DMS53 (cell line): ENCODE results near the gene TROAP.
A peak's percentile ranks its signal among the peaks of the same experiment; 100 is the strongest.
"Not testable (repeated sequence)": the region's sequence is repeated elsewhere in the genome, so short reads cannot be mapped to it uniquely, and the experiment has no call there.

ENCODE experiments used
- DNase-seq: peaks from one replicate; lab custom pipeline; 2025; lab: John Stamatoyannopoulos, UW

TROAP gene, protein sequence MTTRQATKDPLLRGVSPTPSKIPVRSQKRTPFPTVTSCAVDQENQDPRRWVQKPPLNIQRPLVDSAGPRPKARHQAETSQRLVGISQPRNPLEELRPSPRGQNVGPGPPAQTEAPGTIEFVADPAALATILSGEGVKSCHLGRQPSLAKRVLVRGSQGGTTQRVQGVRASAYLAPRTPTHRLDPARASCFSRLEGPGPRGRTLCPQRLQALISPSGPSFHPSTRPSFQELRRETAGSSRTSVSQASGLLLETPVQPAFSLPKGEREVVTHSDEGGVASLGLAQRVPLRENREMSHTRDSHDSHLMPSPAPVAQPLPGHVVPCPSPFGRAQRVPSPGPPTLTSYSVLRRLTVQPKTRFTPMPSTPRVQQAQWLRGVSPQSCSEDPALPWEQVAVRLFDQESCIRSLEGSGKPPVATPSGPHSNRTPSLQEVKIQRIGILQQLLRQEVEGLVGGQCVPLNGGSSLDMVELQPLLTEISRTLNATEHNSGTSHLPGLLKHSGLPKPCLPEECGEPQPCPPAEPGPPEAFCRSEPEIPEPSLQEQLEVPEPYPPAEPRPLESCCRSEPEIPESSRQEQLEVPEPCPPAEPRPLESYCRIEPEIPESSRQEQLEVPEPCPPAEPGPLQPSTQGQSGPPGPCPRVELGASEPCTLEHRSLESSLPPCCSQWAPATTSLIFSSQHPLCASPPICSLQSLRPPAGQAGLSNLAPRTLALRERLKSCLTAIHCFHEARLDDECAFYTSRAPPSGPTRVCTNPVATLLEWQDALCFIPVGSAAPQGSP

DNA sequence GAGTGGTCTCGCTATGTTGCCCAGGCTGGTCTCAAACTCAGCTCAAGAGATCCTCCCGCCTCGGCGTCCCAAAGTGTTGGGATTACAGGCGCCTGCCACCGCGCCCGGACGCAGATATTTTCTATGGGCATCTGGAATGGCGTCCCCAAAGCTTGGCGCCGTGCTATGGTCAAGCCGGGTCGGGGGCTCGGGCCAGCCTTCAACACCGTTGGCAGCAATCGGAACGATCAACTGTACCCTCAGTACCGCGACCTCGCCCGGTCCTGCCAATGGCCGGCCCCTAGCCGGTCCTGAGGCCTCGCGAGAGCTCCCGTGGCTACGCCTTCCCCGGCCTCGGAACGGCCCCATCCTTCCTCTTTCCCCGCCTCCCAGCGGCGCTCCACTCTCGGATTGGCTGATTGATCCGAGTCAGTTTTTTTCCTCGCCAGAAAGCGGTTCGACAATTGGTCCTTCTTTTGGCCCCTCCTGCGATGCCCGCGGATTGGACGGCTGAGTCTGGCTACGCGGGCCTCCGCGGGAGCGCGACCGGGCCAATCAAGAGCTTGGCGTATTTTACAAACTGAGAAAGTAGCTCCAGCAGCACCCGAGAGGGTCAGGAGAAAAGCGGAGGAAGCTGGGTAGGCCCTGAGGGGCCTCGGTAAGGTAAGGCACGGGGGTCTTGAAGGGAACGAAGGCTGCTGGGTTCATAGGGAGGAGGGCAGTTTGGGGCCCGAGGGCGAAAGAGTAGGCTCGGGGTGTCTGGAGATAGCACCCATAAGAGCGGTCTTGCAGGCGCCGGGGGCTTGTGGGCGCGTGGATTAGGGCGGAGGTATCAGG lies at the start of gene TROAP:
Gene TROAP (plus strand): TSS at position 548 of the 816 bp plus-strand sequence. CDS start 354 bp downstream, outside the sequence.
- peak; percentile 99 for DNase-seq

DNA sequence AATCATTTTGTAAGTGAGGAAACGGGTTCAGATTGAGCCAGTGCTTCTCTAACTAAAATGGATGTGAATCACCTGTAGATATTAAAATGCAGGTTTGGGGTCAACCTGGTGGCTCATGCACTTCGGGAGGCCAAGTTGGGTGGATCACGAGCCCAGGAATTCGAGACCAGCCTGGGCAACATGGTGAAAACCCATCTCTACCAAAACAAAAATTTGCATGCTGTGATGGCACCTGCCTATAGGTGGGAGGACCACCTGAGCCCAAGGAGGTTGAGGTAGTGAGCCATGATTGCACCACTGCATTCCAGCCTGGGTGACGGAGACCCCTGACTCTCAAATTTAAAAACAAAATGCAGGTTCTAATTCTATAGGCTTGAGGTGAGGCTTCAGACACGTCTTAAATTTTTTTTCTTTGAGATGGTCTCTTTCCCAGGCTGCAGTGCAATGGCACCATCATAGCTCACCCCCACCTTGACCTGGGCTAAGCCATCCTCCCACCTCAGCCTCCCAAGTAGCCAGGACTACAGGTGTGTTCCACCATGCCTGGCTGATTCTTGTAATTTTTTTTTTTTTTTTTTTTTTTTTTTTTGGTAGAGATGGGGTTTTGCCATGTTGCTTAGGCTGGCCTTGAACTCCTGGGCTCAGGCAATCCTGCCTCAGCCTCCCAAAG lies 49.2 kb upstream of the TROAP start:
- DNase-seq, result peak; percentile 52

DNA sequence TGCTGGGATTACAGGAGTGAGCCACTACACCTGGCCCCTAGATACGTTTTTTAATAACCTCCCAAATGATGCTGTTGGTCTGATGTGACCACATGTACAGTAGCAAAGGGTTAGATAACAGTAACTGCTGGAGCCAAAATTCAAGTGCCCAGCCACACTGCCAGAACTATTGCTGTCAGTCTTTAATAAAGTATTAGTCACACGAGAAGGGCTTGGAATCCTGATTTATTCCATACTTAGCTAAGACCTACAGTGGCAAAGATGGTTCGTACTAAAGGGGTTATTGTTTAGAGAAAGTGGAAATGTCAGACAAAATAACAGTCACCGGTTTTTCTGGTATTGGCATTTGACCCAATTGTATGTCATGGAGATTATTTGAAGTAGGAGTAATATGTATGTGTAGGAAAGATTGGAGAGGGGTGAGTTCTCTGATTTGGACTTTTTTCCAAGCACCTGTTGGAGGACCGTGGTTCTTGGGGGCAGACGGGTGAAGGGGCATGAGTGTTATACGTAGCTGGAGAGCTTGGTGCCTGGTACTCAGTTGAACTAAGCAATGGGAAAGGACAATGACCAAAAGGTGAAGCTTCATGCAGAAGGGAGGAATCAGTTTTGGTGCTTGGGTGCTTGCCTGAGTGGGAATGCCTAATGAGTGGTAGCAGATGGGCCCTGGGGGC lies 48.5 kb upstream of the TROAP start:
- DNase-seq, result no peak

DNA sequence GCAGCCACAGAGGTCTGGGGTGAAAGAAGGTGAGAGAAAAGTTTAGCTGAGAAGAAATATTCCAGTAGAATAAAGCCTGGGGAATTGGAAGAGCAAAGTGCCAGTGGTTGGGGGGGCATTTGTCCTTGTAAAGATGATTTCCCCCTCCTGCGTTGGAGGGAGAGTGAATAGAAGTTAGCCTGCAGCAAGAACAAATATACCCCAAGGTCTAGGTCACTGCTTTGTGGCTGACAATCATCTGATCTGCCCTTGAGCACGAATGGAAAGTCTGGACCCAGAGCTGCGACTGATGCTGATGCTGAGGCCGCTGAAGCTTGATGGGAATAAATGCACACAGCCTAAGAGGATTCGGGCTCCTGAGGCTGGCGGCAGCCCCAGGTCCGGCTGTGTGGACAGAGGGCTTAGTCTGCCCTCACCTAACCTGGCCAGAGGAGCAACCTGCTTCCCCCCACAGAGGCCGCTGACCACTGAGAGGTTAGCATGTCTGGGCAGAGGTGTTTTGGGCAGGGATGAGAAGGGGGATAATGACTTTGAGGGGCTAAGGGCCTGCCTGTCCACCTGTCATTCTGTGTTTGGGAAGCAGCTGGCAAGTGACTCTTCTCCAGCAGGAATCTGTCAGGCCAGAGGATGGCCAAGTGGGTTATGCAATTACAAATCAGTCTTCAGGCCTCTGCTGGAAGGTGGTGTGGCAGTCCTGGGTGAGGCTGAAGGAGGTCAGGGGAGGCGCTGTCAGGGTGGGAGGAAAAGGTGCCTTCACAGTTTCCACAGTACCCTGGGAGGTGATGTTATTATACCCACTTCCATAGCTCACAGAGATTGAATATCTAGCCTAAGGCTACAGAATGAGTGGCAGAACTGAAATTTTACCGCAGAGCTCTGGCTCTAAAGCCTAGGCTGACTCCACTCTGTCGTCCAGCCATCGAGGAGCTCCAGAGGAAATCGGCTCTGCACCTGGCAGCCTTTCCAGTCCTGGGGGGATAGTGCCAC lies 46.5 kb upstream of the TROAP start:
- DNase-seq, result no peak

DNA sequence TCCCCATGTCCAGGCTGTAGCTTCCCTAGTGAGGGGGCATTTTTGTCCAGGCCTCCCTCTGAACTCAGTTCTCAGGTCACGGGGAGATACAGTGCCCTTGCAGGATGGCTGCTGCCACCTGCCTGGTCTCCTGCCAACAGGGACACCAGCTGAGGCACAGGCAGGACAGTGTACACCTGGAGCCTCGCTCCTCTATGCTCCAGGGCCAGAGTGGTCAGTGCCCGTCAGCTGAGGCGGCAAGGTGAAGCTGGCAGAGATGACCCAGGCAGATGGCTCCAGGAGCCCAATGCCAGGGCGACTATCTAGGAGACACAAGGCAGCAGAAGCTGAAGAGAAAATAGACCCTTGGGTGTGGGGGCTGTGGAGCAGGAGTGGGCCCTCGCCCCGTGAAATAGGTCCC lies 45.6 kb upstream of the TROAP start:
- no peak for DNase-seq

DNA sequence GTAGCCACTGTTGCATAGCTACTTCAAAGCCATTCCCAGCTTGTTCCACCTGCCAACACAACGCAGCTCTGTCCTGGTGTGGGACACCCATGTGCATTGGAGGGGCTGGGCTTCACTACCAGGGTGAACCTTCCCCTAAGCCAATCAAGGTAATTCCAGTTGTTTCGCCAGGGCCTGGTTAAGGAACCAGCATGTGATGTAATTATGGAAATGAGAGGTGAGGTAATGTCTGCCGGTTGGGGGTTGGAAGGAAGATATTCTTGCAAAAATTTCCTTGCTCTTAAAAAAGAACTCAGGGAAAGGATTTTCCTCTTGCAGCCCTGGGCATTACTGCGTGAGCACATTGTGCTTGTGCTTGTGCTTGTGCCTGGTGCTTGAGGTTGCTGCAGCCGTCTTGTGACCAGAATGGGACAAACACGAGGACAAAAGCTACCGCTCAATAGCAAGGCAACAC lies 43.3 kb upstream of the TROAP start:
- no peak for DNase-seq

DNA sequence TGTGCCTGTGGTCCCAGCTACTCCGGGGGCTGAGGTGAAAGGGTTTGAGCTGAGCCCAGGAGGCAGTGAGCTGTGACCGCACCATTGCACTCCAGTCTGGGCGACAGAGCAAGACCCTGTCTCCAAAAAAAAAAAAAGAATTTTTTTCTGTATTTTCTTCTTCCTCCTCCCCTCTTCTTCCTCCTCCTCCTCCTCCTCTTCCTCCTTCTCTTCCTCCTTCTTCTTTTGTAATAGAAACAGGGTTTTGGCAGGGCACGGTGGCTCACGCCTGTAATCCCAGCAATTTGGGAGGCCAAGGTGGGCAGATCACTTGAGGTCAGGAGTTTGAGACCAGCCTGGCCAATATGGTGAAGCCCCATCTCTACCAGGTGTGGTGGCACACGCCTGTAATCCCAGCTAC lies 42.5 kb upstream of the TROAP start:
- DNase-seq, result not testable (repeated sequence)

DNA sequence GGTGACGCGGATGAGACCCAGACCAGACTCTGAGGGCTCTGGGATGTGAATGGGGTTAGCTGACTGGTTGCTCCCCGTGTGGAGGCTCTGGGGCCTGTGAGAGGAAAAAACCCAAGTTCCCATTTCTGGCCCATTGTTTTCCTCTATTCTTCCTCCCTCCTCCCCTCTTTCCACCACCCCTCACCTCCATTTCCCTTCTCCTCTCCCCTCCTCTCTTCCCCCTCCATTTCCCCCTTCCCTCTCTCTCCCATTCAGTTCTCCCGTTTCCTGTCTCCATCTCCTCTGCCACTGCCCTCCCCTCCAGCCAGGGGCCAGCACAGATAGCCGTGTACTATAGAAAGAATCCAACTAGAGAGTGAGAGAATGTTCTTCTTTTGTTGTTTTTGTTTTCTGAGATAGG lies 40.8 kb upstream of the TROAP start:
- no peak for DNase-seq

DNA sequence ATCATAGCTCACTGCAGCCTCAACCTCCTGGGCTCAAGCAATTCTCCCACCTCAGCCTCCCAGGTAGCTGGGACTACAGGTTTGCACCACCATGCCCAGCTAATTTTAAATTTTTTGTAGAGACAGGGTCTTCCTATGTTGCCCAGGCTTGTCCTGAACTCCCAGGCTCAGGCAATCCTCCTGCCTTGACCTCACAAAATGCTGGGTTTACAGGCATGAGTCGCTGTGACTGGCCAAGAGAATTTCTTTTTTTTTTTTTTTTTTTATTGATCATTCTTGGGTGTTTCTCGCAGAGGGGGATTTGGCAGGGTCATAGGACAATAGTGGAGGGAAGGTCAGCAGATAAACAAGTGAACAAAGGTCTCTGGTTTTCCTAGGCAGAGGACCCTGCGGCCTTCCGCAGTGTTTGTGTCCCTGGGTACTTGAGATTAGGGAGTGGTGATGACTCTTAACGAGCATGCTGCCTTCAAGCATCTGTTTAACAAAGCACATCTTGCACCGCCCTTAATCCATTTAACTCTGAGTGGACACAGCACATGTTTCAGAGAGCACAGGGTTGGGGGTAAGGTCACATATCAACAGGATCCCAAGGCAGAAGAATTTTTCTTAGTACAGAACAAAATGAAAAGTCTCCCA lies 40.2 kb upstream of the TROAP start:
- not testable (repeated sequence) for DNase-seq

DNA sequence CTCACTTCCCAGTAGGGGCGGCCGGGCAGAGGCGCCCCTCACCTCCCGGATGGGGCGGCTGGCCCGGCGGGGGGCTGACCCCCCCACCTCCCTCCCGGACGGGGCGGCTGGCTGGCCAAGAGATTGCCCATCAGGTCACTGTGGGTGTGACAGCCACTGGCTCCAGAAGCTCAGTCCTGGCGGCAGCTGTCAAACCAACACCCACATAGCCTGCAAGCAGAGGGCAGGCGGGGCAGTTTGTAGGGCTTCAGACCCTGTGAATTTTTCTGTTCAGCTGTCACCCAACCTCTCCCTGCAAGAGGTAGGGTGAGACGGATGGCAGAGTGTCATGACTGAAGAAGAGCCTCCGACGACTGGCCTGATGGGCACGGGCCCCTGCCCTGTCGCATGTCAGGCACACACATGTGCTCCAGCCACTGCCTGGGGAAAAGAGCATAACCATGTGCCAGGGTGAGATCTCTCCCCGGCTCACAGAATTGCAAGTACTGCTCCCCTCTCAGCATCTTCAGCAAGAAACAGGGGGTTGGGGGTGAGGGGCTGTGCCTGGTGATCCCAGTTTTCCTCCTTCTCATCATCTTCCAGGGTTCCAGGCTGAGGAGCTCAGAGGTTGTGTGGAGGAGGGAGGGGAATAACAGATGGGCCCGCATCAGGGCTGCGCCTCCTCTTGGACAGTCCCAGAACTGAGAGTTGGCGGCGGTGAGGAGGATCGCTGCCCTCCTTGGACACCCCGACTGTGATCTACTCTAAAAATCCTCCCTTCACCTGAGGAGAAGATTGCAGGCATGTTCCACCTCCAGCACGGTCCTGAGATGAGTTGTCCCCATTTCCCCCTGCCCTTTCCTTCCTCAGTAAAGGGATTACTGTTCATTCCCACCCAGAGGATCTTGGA lies 39.3 kb upstream of the TROAP start:
- peak; percentile 31 for DNase-seq

DNA sequence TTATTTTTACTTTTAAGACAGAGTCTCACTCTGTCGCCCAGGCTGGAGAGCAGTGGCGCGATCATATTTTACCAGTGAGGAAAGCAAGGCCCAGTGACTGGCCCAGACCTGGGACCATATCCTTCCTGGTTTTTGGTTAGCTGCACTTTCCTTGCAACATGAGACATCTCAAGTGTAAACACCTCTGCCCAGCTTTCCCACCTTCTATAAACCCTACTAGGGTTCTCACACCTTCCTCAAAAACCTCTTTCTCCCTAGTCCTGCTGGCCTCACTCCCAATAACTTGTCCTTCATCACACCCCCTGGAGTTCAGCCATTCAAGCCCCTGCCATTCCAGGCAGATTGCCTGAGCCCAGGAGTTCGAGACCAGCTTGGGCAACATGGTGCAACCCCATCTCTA lies 38.4 kb upstream of the TROAP start:
- no peak for DNase-seq

DNA sequence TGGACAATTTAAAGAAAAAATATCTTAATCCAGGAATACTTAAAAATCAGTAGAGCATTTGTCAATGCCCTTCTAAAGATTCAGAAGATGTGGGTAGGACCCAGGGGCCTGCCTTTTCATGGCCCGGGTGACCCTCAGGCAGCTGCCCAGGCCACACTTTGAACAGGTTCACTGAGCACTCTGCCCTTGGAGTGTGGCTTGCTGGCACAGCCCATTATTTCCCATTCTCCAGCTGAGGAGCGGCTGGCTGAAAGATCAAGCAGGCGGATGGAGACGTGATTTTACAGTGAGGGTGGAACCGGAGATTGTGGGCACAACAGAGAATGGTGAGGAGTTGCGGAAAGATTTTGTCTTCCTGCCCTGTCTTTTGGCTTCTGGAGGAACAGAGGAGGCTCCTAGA lies 35.2 kb upstream of the TROAP start:
- no peak for DNase-seq

DNA sequence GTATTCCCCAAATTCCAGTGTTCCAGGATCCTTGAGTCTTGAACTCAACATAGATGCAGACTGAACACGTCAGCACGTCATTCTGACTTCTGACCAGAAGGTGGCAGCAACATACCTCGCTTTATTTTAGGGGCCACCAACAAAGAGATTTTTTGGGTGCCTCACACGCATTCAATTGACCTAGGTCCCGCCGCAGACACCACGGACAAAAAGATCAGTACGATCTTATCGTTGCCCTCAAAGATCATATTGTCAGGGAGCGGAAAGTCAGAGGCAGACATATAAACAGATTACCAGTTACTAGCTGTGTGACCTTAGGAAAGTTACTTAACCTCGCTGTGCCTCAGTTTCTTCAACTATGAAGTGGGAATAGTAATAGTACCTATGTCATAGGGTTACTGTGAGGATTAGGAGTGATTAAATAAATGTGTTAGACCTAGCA lies 34.6 kb upstream of the TROAP start:
- peak; percentile 60 for DNase-seq

DNA sequence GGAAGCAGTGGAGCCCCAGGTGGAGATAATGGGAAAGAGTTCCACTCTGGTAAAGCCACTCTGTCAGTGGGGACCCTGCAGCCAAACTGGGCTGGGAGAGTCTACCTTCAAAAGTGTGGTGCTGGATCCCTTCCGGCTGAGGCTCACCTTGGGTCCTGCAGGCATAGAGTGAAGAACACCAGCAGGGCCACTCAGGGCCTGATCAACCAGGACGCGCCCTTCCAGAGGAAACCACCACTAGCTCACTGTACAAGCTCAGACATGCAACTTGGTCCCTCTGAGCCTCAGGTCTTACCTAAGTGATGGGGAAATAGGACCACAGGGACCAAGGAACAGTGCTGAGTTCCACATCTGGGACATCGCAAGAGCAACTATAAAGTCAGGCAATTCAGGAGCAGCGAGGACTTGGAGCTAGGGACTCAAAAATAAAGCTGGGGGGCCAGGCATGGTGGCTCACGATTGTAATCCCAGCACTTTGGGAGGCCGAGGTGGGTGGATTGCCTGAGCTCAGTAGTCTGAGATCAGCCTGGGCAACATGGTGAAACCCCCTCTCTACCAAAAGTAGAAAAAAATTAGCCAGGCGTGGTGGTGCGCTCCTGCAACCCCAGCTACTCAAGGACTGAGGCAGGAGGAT lies 34.0 kb upstream of the TROAP start:
- DNase-seq, result no peak

DNA sequence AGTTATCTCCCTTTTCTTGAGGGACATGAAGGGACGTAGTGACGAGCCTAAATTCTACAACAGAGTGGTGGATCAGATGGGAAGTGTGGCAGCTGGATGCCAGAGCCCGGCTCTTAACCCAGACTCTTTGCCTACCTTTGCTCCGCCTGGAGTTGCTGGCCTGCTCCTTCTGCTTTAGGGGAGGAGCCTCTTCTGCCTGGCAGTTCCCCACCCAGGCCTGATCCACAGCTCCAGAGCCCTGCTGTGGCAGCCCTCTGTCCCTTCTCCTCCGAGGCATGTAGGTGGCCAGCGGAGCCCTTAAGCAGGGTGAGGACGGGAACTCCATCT lies 30.4 kb upstream of the TROAP start:
- DNase-seq, result no peak

DNA sequence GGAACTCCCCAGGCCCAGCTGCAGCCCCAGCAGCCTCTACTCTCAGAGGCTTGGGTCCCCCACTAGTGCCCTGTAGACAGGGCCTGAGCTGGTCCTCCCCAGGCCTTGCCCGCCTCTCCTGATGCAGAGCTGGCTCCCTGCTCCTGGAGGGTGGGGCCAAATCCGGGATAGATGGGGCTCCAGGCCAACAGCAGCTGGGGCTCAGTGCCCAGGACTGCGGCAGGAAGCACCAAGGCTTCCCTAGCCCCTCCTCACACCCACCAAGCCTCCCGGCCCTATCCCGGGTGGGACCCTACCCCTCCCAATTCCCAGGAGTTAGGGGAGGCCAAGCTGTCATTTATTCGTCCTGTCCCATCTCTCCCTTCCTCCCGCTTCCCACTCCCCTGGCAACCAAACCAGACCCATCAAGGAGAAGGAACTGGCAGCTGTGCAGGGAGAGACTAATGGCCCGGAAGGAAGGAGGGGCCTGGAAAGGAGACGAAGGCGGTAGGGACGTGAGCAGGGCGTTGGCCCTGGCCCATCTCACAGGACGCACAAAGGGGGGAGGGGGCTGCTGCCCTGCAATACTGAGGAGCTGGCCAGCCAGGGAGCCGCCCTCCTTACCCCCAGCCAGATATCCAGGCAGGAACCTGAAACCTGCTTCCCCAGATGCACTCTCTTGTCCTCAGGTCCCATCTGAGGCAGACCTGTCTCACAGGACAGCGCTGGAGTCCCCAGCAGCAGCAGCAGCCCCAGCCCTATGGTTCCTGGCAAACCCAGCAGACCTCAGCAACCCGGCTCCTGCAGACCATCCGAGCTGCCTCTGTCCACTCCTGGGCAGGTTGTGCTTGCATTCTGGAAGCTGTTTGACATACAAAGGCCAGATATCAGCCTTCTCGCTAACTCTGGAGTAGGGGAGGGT lies 29.7 kb upstream of the TROAP start:
- no peak for DNase-seq
